GM19025 (cell line): ENCODE measurements around the gene PFKFB2.

ENCODE experiments used
- ATAC-seq: cut with Tn5 transposase; IDR thresholded peaks from one replicate; pipeline ENCODE4 v1.9.1; 2021; ENCODE audit warnings: mild to moderate bottlenecking, low read depth, moderate library complexity; ENCODE audit not compliant: unreplicated experiment

PFKFB2 gene

GRCh38 chr1:207084232-207084631 is 31.2 kb downstream of the PFKFB2 start:
- no peak for ATAC-seq

DNA sequence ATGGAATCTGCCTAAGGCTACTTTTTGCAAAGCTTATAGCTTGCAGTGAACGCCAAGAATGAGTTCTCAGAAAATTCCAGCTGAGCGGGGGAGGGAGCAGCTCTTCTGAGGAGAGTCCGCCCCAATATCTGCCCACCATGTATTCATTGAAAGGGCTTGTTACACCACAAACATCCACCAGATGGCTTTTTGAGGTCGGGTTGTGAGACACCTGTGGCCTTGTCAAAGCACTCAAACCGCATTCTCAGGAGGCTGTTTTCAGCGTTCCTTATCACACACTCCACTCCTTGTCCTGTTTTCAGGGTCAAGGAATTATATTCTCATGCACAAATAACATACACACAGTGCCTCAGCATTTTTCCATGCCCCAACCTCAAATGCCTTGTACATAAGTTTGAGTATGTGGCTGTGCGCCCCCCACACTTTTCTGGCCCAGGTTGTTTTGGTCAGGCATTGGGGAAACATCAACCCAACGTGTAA is 31.7 kb downstream of the PFKFB2 start:
- no peak for ATAC-seq

DNA sequence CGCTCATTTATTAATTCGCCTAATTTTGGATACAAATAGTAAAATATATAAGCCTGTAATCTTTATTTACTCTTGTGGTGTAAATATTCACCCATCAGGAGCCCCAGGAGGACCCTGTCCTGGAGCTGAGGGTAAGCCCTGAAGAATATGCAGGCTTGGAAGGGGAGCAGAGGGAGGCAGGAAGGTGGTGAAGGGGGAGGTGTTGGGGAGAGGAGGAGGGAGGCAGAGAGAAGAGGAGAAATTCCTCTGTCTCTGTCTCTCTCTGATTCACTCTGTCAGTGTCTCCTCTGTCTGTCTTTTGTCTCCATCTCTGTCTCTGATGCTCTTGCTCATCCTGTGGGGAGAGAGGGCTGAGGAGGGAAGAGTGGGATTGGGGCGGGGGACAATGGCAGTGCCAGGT is 32.8 kb downstream of the PFKFB2 start:
- ATAC-seq: no peak

DNA sequence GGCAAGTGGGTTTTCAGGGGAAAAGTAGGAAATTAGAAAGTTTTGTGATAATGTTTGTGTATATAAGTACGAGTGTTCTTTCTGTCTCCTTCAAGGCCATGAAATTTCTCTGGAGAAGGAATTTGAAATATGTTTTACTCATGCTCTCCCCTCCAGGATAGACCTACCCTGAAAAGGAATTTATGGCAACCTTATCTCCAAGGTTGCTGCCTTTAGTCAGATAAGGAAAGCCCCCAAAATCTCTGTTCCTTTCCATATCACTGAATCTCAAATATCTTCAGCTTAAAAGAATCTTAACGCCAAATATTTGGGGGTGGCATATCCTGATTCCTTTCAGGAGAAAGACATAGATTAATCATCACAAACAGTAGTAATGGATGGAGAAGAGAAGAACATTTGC is 35.1 kb downstream of the PFKFB2 start:
- no peak for ATAC-seq

GRCh38 chr1:207088701-207089626 is 35.9 kb downstream of the PFKFB2 start, which contains the start of gene C4BPB:
Gene C4BPB, plus strand, starts transcription at chr1:207088860. Its CDS starts 672 bp downstream, at chr1:207089532.
- ATAC-seq: no peak

GRCh38 chr1:207089627-207090355 is 36.7 kb downstream of the PFKFB2 start:
- no peak for ATAC-seq

GRCh38 chr1:207091200-207091908 is 38.3 kb downstream of the PFKFB2 start:
- ATAC-seq: no peak

GRCh38 chr1:207093944-207094343 is 40.9 kb downstream of the PFKFB2 start:
- no peak for ATAC-seq

DNA sequence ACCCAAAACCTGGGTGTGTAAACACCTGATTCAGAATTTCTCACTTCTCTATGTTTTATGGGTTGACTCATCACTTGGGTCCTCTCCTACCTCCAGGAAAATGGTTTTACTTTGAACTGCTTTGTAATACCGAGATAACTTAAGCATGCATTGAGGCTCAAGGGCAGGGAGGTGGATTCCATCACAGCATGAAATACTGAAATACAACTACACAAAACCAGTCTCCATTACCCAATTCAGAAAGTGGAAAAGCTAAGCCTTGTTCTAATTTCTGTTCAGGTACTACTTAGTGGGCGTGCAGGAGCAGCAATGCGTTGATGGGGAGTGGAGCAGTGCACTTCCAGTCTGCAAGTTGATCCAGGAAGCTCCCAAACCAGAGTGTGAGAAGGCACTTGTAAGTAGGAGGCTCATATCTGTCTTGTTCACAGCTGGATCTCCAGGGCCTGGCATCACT is 44.8 kb downstream of the PFKFB2 start:
- peak; percentile 87 for ATAC-seq

- ATAC-seq: no peak
Measured at GRCh38 chr1:207101720-207102119, 48.6 kb downstream of the PFKFB2 start.

DNA sequence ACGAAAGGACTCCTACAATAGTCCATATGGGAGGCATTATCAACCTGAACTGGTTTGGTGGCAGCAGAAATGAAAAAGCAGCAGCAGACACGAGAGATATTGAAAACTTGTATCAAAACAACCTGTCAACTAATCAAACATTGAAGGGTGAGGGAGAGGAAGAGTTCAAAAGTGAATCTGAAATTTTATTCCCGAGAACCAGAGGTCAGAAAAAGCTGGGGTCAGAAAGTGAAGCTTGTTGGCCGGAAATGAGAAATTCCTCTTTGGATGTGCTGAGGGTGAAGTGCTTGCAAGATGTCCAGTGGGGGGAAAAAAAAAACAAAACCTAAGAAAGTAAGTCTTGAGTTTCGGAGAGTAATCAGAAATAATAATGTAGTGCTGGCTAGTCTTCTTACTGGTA is 49.1 kb downstream of the PFKFB2 start:
- no peak for ATAC-seq

- ATAC-seq: no peak
Measured at GRCh38 chr1:207102659-207103058, 49.6 kb downstream of the PFKFB2 start.

- no peak for ATAC-seq
Measured at GRCh38 chr1:207103892-207104373, 50.9 kb downstream of the PFKFB2 start, which contains the start of gene C4BPA. Gene C4BPA, plus strand, starts transcription at chr1:207104233. Its CDS starts 8,793 bp downstream, at chr1:207113026.

DNA sequence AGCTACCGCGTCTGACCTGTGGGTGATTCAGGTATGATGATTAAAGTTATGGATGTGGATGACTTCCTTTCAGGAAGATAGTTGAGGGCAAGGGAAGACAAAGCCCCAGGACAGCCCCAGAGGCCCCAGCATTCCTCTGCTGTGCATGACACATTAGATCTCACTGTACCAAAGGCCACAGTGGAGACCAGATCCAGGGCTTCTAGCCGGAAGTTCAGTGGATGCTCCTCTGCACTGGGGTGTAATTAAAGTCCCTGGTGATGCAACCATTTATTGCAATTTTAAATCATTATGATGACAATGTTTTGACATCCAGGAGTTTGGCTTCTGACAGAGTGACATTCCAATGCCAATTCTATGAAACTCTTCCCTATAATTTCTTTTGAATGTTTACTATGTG is 55.9 kb downstream of the PFKFB2 start:
- no peak for ATAC-seq

DNA sequence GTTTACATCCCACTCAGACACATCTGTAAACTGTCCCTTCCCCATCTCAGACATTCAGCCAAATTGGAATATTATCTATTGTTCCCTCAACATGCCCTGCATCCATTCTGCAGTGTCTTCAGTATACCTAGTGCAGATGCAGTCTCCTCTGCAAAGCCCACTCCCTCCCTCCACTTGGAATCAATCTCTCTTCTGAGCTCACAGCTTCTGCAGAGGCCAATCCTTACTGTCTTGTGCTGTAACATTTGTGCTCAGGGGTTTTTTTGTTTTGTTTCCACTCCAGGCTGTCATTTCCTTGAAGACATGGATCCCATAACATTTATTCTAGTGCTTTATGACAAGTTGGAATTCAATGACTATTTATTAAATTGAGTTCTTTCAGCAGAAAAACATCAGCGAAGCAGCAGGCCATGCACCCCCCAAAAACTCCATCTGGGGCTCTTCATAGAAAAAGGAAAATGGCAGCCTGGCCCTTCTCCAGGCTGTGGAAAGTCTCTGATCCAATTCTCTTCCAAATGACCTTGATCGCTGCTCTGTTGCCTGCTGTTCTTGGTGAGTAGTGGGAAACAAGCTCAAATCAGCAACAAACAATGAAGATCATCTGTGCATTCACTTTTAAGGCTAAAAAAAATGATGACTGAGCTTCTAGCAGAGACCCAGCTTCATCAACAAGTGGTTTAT is 59.7 kb downstream of the PFKFB2 start:
- no peak for ATAC-seq

DNA sequence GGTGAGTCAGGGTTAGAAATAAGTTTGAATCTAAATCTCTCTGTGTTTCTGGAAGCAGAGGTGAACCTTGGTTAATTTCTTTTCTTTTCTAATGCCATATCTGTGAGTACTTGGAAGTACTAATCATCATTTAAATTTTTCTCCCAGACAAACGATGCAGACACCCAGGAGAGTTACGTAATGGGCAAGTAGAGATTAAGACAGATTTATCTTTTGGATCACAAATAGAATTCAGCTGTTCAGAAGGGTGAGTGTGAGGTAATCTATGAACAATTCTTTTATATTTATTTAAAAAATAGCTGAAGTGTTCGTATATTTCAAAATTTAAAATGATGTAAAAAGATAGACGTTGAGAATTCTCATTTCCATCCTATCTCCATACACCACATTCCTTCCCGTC is 62.2 kb downstream of the PFKFB2 start:
- no peak for ATAC-seq

- ATAC-seq: no peak
Measured at GRCh38 chr1:207124389-207124788, 71.3 kb downstream of the PFKFB2 start.

- no peak for ATAC-seq
Measured at GRCh38 chr1:207128336-207128921, 75.4 kb downstream of the PFKFB2 start.

DNA sequence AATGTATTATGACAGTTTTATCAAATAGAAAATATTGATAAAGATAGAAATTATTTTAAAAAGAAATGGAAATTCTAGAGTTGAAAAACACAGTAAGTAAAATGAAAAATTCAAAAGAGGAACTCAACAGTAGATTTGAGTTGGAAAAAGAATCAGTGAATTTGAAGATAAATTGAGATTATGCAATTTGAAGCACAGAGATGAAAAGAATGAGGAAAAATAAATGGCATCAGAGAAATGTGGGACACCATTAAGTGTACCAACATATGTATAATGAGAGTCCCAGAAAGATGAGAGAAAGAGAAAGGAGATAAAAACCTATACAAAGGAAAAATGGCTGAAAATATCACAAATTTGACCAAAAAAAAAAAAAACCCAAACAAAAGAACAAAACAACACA is 76.0 kb downstream of the PFKFB2 start:
- ATAC-seq: no peak
